HG03025 (cell line): ENCODE results near the gene NUP153.

Experiments used
- ATAC-seq: cut with Tn5 transposase; IDR thresholded peaks from one replicate; pipeline ENCODE4 v1.9.1; 2021; ENCODE audit warnings: mild to moderate bottlenecking, moderate library complexity; ENCODE audit not compliant: unreplicated experiment, low FRiP score

NUP153 gene

DNA sequence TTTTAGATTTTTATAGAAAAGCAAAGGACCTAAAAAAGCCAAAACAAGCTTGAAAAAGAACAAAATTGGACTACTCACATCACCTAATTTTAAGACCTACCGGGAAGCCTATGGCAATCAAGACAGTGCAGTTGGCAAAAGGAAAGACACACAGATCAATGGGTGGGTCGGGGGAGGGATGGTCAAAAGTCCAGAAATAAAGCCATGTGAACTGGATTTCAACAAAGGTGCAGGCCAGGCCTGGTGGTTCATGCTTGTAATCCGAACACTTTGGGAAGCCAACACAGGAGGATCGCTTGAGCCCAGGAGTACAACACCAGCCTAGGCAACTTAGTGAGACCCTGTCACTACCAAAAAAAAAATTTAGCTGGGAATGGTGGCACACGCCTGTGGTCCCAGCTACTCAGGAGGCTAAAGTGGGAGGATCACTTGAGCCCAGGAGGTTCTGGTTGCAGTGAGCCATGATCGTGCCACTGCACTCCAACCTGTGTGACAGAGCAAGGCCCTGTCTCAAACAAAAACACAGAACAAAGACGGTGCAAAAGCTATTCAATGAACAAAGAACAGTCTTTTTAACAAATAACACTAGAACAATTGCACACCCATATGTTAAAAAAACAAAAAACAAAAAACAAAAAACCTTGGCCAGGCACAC is 34.5 kb downstream of the NUP153 start:
- ATAC-seq = no peak

DNA sequence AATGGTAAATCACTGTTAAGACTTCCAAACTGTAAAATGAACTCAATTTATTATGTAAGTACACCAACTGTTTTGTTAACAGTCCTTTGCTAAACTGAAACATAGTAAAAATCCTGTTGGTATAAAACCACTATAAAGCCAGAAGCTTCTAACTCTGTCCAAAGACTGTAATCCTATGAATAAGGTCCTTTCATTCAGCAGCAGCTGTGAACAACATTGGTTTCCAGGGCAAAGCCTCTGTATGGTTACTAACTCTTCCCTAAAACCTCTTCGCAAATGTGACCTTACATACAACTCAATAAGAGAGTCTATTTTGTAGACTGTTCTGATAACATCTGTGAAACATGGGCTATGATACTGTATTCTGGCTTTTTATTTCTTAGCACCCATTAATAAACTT is 40.1 kb downstream of the NUP153 start:
- ATAC-seq = no peak

DNA sequence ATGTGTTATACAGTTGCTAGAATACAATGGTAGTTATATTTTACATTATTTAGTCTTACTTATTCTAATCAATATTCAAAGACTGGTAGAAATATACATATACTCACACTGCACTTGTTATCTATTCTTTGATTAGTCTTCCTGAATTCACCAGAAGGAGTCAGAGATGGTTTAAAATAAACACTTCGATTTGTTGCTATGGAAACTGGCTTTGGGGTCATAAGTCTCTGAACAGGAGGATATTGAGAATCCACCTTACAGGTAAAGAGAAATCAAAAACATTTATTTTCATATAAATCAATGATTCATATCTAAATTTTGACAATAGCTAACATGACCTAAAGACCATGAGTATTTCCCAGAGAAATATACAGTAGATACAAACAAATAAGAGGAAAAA is 41.6 kb downstream of the NUP153 start:
- ATAC-seq = no peak

- ATAC-seq = no peak
These were observed 43.5 kb downstream of the NUP153 start for GRCh38 chr6:17663226-17663625.

GRCh38 chr6:17662585-17662984 is 44.1 kb downstream of the NUP153 start:
- no peak for ATAC-seq

DNA sequence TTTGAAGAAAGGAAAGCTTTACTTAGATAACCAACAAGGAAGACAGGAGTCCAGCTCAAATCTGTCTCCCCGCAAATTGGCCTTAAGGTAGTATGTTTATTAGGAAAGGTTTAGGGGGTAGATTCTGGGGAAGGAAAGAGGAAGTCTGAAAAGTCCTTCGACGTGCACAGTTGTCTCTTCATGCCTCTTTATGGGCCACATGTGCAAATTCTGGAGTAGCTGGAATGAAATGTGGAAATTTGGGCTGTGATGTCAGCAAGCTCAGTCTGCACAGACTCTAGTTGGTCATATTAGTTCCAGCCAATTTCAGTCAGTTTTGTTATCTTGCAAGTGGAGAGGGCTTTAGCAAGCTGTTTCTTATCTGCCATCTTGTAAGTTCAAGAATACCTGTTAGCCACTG is 50.1 kb downstream of the NUP153 start:
- ATAC-seq = no peak

GRCh38 chr6:17656092-17656491 is 50.6 kb downstream of the NUP153 start:
- ATAC-seq = no peak

DNA sequence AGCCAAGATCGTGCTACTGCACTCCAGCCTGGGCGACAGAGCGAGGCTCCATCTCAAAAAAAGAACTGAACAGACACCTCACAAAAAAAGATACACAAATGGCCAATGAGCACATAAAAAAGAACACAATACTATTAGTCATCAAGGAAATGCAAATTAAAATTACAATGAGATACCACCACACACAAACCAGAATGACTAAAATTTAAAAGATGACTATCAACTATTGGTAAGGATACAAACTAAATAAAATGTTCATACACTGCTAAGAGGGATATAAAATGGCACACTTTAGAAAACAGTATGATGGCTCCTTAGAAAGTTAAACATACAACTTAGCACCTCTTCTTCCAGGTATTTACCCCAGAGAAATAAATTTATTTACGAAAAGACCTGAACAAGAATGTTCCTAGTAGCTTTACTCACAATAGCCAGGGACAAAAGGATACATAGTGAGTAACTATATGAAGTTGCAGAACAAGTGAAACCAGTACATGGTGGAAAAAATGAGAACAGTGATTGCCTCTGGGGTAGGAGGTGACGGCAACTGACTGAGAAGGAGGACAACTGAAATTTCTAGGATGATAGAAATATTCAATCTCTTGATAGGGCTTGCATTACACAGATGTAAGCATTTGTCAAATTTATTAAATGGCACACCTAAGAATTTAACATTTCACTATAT is 53.4 kb downstream of the NUP153 start:
- no peak for ATAC-seq

GRCh38 chr6:17650656-17651309 is 55.9 kb downstream of the NUP153 start:
- ATAC-seq = no peak

- ATAC-seq = no peak
These were observed 58.0 kb downstream of the NUP153 start for GRCh38 chr6:17648745-17649144.

- ATAC-seq = no peak
These were observed 66.2 kb downstream of the NUP153 start for GRCh38 chr6:17640477-17640917.

DNA sequence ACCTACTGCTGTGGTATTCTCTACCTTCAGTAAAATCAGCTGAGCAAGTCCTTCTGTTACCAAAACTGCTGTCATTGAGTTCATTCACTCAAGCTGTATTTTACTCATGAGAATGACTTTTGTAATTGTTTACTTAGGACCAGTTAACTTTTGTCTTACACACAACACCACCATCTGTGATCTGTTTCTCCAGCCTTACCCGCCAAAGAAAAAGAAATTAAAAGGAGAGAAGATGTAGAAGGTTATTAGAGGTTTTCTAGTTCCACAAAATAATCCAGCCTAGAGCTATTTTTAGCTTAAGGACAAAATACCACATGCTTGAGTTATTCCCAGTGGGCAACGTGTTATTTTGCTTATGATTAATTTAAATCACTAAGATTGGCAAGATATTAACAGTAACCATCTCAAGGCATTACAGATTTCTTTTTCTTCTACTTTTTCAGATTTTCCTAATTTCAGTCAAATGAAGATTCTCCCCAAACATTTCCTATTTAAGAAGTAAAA is 68.5 kb downstream of the NUP153 start:
- no peak for ATAC-seq

- no peak for ATAC-seq
These were observed 71.2 kb downstream of the NUP153 start for GRCh38 chr6:17635568-17635967.

- no peak for ATAC-seq
These were observed 73.1 kb downstream of the NUP153 start for GRCh38 chr6:17633465-17634188.

DNA sequence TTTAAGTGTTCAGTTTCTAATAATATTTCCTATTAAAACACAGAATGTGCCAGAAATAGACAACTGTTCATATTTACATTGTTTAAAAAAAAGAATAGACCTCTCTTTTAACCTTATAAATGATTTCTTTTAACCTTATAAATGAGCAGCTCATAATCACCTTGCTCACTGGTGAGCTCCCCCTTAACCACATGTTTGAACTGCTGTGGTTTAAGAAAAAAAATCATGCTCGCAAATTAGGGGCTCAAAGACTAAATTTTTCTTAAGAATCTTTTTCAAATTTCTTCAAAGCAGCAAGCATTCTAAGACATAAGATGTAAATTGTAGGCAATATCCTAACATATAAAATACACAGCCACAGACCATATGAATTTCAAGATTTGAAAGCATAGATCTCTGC is 73.8 kb downstream of the NUP153 start:
- ATAC-seq = no peak

GRCh38 chr6:17630511-17631073 is 76.1 kb downstream of the NUP153 start:
- no peak for ATAC-seq

- no peak for ATAC-seq
These were observed 76.8 kb downstream of the NUP153 start for GRCh38 chr6:17629824-17630510.

DNA sequence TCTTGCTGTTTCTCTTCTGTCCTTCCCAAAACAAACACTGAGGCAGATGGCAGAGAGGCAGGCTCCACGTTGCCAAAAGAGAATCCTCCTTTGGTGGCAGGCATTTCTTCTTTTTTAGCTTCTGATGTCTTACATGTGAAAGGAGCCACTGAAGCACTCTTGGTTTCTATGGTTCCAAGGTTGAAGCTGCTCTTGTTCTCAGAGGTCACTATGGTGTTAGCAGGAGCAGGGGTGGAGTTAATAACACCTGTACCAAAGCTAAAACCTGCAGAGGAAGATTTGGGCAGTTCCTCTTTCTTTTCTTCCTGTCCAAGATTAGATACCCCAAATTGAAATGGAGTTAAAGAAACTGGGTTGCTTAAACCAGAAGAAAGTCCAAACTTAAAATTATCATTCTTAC is 77.9 kb downstream of the NUP153 start:
- ATAC-seq = peak; percentile 84

- no peak for ATAC-seq
These were observed 82.3 kb downstream of the NUP153 start for GRCh38 chr6:17624396-17624795.

DNA sequence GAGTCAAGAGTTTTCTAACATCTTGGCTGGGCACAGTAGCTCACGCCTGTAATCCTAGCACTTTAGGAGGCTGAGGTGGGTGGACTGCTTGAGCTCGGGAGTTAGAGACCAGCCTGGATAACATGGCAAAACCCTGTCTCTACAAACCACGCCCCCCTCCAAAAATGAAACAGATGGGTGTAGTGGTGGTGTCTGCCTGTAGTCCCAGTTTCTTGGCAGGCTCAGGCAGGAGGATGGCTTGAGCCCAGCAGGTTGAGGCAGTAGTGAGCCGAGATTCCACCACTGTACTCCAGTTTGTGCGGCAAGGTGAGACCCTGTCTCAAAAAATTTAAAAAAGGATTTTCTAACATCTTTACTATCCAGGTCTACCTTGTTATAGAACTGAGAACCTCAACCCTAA is 84.6 kb downstream of the NUP153 start:
- ATAC-seq = no peak
